ENCODE results near the gene MUSK. TPM values are rescaled to one million over a fixed set of nuclear protein-coding genes. Genes with fewer than 3 reads are reported as not detected.

MUSK gene
- total RNA-seq, 2 donors from 2014 or later = not detected

DNA sequence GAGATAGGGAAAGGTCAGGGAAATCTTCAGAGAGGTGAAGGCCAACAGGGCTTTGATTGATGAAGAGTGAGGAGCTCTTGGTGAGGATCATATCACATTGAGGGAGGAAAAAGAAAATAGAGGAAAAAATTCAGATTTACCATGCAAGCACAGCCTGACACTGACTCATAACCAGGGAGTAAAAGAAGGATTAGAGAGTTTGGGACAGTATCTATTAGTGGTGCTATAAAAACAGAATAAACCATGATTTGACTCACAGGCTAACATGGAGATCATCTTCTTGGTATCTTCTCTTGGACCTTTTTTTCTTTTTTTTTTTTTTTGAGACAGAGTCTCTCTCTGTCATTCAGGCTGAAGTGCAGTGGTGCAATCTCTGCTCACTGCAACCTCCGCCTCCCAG, 44.4 kb downstream of the MUSK start:
- peaks cover 0 to 3% of the 10 kb centered on the region in 2 donors for H3K9me3 Mint-ChIP-seq
- H3K36me3 Mint-ChIP-seq (ENCODE audit: insufficient read depth in 2 of 2) = no peaks in the 10 kb centered on the region
- ATAC-seq (replicated peaks in 1 of 2) (no peak), DNase-seq (no peak)
- H3K27me3 Mint-ChIP-seq (ENCODE audit: low read depth) = no peaks in the 10 kb centered on the region
- no peaks in the 10 kb centered on the region for H3K4me1 Mint-ChIP-seq (ENCODE audit: low read depth)
- no peak overlapping the region for H3K4me3 Mint-ChIP-seq
- H3K27ac Mint-ChIP-seq = no peak overlapping the region

GRCh38 chr9:110714314-110714713, 45.7 kb downstream of the MUSK start:
- Mint-ChIP-seq H3K36me3 (ENCODE audit: insufficient read depth in 2 of 2) (no peaks in the 10 kb centered on the region), H3K27ac (no peak overlapping the region), H3K4me3 (no peak overlapping the region), H3K4me1 (ENCODE audit: low read depth) (no peaks in the 10 kb centered on the region), H3K27me3 (ENCODE audit: low read depth) (no peaks in the 10 kb centered on the region), H3K9me3 (peaks cover 0 to 3% of the 10 kb centered on the region in 2 donors)
- ATAC-seq (replicated peaks in 1 of 2) = no peak
- no peak for DNase-seq

DNA sequence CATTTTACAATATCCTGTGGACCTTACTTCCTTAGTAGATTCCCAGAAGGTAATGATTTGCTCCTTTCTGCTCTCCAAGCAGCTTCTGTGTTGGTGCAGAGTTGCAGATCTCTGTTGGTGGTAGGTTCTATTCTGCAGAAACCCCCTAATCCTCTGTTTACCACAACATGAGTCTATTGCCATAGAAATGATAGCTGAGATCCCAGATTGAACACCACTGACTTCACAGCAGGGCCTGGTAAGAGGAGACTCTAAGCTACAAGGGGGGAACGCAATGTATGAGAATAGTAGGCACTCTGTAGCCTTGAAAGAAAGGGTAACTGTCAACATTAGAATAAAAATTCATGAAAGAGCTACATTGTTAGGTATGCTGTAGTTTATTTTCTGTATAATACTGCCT, 59.5 kb downstream of the MUSK start:
- Mint-ChIP-seq H3K36me3 (ENCODE audit: insufficient read depth in 2 of 2) (no peaks in the 10 kb centered on the region), H3K4me3 (no peak overlapping the region), H3K9me3 (peaks cover 0 to 2% of the 10 kb centered on the region in 2 donors), H3K4me1 (ENCODE audit: low read depth) (no peaks in the 10 kb centered on the region), H3K27ac (no peak overlapping the region), H3K27me3 (ENCODE audit: low read depth) (no peaks in the 10 kb centered on the region)
- no peak for DNase-seq
- ATAC-seq (replicated peaks in 1 of 2) = no peak

DNA sequence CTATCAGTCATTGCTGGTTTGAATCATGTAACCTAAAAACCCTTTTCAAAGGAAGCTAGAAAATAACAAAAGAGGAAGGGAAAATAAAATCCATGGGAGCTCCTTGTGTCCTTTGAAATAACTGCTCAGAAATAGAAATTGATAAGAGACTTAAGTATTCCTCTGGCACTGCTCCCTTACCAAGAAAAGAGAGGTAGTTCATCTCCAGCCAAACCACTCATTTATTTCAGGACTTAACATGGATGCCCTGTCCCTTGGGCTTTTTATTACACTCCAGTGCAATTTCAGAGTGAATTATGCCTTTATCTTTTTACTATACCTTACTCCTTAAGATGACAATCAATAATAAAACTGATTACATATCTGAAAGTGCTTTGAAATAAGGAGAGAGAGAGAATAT, 61.0 kb downstream of the MUSK start:
- H3K27me3 Mint-ChIP-seq (ENCODE audit: low read depth) = no peaks in the 10 kb centered on the region
- DNase-seq (no peak), ATAC-seq (replicated peaks in 1 of 2) (no peak)
- H3K36me3 Mint-ChIP-seq (ENCODE audit: insufficient read depth in 2 of 2) = no peaks in the 10 kb centered on the region
- peaks cover 0 to 2% of the 10 kb centered on the region in 2 donors for H3K9me3 Mint-ChIP-seq
- no peaks in the 10 kb centered on the region for H3K4me1 Mint-ChIP-seq (ENCODE audit: low read depth)
- no peak overlapping the region for H3K4me3 Mint-ChIP-seq
- H3K27ac Mint-ChIP-seq = no peak overlapping the region

DNA sequence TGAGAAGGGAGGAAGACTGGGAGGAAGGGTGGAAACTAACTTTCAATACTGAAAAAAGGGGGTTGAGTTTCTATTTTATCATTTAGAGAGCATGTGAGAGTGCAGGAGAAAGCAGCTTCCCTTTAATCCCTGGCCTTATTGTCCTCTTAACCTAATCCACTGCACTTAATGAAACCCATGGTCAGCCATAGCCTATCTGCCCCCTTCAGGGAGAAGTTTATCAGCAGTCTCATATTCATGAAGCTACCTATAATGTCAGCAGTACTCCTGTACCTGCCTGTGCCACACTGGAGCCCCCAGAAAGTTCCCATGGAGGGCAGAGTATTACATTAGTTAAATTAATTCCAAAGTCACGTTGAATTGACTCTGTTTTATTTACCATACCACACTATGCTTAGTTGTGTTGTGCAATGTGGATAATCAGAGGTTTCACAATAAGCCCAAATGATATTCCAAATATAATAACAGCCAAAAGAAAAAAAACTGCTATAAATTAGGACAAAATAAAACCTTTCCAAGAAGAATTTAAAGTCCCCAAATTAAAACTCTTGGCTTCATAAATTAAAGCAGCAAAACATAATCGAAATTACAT, 62.9 kb downstream of the MUSK start:
- Mint-ChIP-seq H3K36me3 (ENCODE audit: insufficient read depth in 2 of 2) (no peaks in the 10 kb centered on the region), H3K27me3 (ENCODE audit: low read depth) (no peaks in the 10 kb centered on the region), H3K4me1 (ENCODE audit: low read depth) (no peaks in the 10 kb centered on the region), H3K9me3 (peaks cover 0 to 2% of the 10 kb centered on the region in 2 donors), H3K27ac (no peak overlapping the region), H3K4me3 (no peak overlapping the region)
- no peak for DNase-seq
- ATAC-seq (replicated peaks in 1 of 2) = no peak

DNA sequence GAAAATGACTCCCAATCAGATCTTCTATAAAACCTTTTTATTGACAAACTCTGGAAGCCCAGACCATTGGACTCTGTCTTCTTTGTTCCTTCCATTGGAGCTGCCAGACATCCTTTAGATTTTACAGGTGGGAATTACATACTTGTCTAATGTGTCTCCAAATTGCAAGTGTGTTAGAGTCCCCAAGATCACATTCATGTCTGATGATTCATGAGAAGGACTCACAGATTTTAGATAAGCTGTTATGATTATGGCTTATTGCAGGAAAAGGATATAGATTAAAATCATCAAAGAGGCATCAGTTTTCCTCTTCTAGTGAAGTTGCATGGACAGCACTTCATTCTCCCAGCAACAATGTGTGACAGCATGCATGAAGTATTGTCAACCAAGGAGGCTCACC, 70.4 kb downstream of the MUSK start:
- H3K27ac Mint-ChIP-seq = no peak overlapping the region
- no peaks in the 10 kb centered on the region for H3K36me3 Mint-ChIP-seq (ENCODE audit: insufficient read depth in 2 of 2)
- ATAC-seq (replicated peaks in 1 of 2) (no peak), DNase-seq (no peak)
- H3K9me3 Mint-ChIP-seq = no peaks in the 10 kb centered on the region
- no peaks in the 10 kb centered on the region for H3K27me3 Mint-ChIP-seq (ENCODE audit: low read depth)
- no peaks in the 10 kb centered on the region for H3K4me1 Mint-ChIP-seq (ENCODE audit: low read depth)
- no peak overlapping the region for H3K4me3 Mint-ChIP-seq

DNA sequence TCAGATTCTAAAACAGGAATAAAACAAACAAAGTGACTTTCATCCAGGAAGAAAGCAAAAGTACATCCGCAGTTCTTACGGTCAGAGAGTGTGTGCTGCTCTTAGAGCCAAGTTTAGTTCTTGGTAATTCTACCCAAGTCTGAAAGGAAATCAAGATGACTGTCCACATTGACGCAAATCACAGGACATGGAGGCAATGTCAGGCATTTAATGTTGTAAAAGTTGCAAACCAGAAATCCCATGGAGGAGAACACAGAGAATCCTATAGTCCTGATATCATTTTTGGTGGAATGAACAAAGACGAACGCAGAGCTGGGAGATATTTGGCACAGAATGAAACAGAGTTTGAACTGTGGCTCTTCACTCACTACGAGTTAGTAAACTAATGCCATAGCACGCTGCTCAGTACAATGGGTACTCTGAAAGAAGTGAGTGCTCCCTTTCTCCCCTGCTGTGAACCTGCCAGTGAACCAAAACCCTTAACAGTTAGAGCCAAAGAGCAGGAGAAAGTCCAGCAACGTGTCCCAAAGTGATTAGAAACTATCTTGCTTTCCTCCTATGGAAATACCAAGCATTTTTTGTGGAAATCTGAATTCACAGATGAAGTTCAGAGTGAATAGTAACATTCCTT, 74.3 kb downstream of the MUSK start:
- H3K36me3 Mint-ChIP-seq (ENCODE audit: insufficient read depth in 2 of 2) = no peaks in the 10 kb centered on the region
- H3K4me3 Mint-ChIP-seq = no peak overlapping the region
- H3K9me3 Mint-ChIP-seq = no peaks in the 10 kb centered on the region
- H3K27me3 Mint-ChIP-seq (ENCODE audit: low read depth) = no peaks in the 10 kb centered on the region
- no peaks in the 10 kb centered on the region for H3K4me1 Mint-ChIP-seq (ENCODE audit: low read depth)
- no peak overlapping the region for H3K27ac Mint-ChIP-seq
- ATAC-seq (replicated peaks in 1 of 2) (no peak), DNase-seq (no peak)

DNA sequence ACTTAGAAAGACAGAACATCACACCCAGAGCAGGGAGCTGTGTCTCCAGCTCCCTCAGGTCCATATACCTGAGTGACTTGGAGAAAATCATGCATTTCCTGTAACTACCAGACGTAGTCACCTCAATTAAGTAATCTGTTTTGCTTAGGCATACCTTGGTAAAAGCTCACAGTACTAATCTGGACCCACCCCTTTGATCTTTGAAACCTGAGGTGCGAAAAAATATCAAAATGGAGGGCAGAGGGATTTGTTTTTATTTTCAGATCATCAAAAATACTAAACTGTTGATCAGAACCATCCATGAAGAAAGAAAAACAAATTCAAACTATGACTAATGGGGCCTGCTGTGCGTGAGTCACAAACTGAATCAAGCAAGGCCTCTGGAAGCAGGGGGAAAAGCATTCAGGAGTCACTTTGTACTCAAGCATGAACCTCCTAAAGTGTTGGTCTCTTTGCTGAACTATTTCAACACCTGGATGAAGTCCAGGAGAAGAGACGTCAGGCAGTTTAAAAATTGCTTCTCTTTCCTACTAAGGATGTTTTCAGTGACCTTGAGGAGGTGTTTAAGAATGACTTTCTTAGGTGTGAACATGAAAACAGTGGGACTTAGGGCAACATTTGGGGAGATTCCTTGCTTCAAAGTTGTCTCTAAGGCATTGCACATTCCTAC, 76.3 kb downstream of the MUSK start:
- no peak overlapping the region for H3K4me3 Mint-ChIP-seq
- no peak for ATAC-seq (replicated peaks in 1 of 2)
- H3K9me3 Mint-ChIP-seq = peaks cover 2% of the 10 kb centered on the region in 2 donors
- H3K27ac Mint-ChIP-seq = no peak overlapping the region
- no peaks in the 10 kb centered on the region for H3K4me1 Mint-ChIP-seq (ENCODE audit: low read depth)
- DNase-seq = no peak
- H3K36me3 Mint-ChIP-seq (ENCODE audit: insufficient read depth in 2 of 2) = no peaks in the 10 kb centered on the region
- no peaks in the 10 kb centered on the region for H3K27me3 Mint-ChIP-seq (ENCODE audit: low read depth)

GRCh38 chr9:110745676-110746075, 77.1 kb downstream of the MUSK start:
- Mint-ChIP-seq H3K27ac (no peak overlapping the region), H3K4me3 (no peak overlapping the region), H3K9me3 (peaks cover 2% of the 10 kb centered on the region in 2 donors), H3K4me1 (ENCODE audit: low read depth) (no peaks in the 10 kb centered on the region), H3K27me3 (ENCODE audit: low read depth) (no peaks in the 10 kb centered on the region), H3K36me3 (ENCODE audit: insufficient read depth in 2 of 2) (no peaks in the 10 kb centered on the region)
- no peak for ATAC-seq (replicated peaks in 1 of 2)
- no peak for DNase-seq

DNA sequence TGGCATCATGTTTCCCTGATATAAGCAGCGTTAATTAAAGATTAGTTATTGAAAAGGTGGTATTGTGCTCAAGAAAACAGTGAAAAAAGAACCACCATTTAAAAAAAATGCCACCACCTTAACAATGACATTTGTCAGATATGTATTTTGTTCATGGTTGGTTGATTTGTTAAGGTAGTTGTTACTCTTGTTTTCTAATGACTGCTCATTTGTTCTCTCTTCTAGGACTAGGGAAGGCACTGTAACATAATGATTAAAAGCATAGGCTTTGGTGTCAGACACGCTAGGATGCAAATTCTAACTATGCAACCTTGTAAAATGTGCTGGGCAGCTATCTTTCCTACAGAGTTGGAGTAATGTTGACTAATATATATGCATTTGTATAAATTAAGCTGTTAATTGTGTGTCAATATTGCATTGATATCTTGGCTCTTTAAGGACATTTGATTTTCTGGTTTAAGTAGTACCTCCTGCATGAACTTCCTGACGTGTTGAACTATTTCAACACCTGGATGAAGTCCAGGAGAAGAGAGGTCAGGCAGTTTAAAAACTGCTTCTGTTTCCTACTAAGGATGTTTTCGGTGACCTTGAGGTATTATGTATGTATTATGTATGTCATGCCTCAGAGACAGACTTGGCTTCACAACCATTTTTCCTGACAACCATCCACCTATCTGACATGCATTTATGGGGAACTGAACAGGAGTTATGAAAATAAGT, 77.8 kb downstream of the MUSK start:
- Mint-ChIP-seq H3K27ac (no peak overlapping the region), H3K4me3 (no peak overlapping the region), H3K27me3 (ENCODE audit: low read depth) (no peaks in the 10 kb centered on the region), H3K9me3 (peaks cover 2 to 3% of the 10 kb centered on the region in 2 donors), H3K4me1 (ENCODE audit: low read depth) (no peaks in the 10 kb centered on the region), H3K36me3 (ENCODE audit: insufficient read depth in 2 of 2) (no peaks in the 10 kb centered on the region)
- DNase-seq = no peak
- ATAC-seq (replicated peaks in 1 of 2) = no peak

DNA sequence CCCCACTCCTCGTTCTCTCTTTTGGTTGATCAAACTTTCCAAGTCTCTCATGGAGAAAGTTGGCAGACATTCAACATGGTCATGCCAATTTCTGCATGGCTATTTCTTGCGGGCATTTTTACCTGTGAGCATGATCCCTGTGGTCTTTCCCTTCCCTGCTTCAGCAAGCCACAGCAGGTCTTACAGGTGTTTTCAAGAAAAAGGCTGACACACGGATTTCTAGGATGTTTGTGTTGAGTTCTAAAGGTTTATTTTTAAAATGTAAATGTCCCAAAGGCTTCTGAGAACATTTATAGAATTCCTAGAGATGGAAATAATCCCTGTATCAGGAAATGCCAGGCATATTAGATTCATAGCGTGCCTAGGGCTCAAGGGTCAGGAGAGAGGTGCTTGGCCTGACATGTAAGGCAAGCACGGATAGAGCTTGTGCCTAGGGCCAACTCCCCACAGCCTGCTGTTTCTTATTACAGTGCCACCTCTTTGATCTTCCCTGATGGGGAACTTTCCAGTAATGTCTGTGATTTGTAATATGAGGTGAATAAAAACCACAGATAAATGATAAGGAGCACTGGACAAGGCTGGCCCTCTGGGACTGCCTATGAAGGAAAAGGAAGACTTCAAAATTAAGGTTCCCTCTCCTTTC, 79.8 kb downstream of the MUSK start:
- H3K4me3 Mint-ChIP-seq = no peak overlapping the region
- H3K27ac Mint-ChIP-seq = no peak overlapping the region
- no peak for DNase-seq
- ATAC-seq (replicated peaks in 1 of 2) = no peak
- H3K27me3 Mint-ChIP-seq (ENCODE audit: low read depth) = no peaks in the 10 kb centered on the region
- no peaks in the 10 kb centered on the region for H3K36me3 Mint-ChIP-seq (ENCODE audit: insufficient read depth in 2 of 2)
- peaks cover 2 to 7% of the 10 kb centered on the region in 2 donors for H3K9me3 Mint-ChIP-seq
- H3K4me1 Mint-ChIP-seq (ENCODE audit: low read depth) = no peaks in the 10 kb centered on the region

- Mint-ChIP-seq H3K27me3 (ENCODE audit: low read depth) (no peaks in the 10 kb centered on the region), H3K4me3 (no peak overlapping the region), H3K4me1 (ENCODE audit: low read depth) (no peaks in the 10 kb centered on the region), H3K27ac (no peak overlapping the region), H3K36me3 (ENCODE audit: insufficient read depth in 2 of 2) (no peaks in the 10 kb centered on the region), H3K9me3 (peaks cover 2 to 7% of the 10 kb centered on the region in 2 donors)
- DNase-seq (no peak), ATAC-seq (replicated peaks in 1 of 2) (no peak)
These were observed 81.7 kb downstream of the MUSK start for GRCh38 chr9:110750272-110750671.

GRCh38 chr9:110751971-110752370, 83.4 kb downstream of the MUSK start:
- Mint-ChIP-seq H3K4me1 (ENCODE audit: low read depth) (no peaks in the 10 kb centered on the region), H3K36me3 (ENCODE audit: insufficient read depth in 2 of 2) (no peaks in the 10 kb centered on the region), H3K27ac (no peak overlapping the region), H3K9me3 (peaks cover 2 to 7% of the 10 kb centered on the region in 2 donors), H3K27me3 (ENCODE audit: low read depth) (no peaks in the 10 kb centered on the region), H3K4me3 (no peak overlapping the region)
- DNase-seq (no peak), ATAC-seq (replicated peaks in 1 of 2) (no peak)
